Measurements from ENCODE around the gene ADPRHL1. TPM values are rescaled to one million over a fixed set of nuclear protein-coding genes. Genes with fewer than 3 reads are reported as not detected.
A peak's percentile ranks its signal among the peaks of the same experiment; 100 is the strongest.
"Not testable (repeated sequence)": the region's sequence is repeated elsewhere in the genome, so short reads cannot be mapped to it uniquely, and the experiment has no call there.

ADPRHL1 gene
- total RNA-seq, 2 experiments from 2014 or later: 0.96 to 1.3 TPM

GRCh38 chr13:113399755-113400149 lies 53.5 kb downstream of the ADPRHL1 start:
- CTCF ChIA-PET: interaction anchor here (1.2 kb wide), 1 partner anchor 163 kb away, joined by 3 read pairs; no protein-coding TSS in a partner anchor
- ATAC-seq: no peak
- Mint-ChIP-seq H3K4me1 (no peaks in the 10 kb centered on the region), H3K27me3 (peaks cover 5% of the 10 kb centered on the region), H3K36me3 (no peaks in the 10 kb centered on the region), H3K27ac (no peak overlapping the region), H3K9me3 (ENCODE audit: low read depth) (no peaks in the 10 kb centered on the region), H3K4me3 (no peak overlapping the region)
- DNase-seq: no peak

GRCh38 chr13:113398963-113399754 lies 54.1 kb downstream of the ADPRHL1 start:
- peaks cover 5% of the 10 kb centered on the region for H3K27me3 Mint-ChIP-seq
- ATAC-seq: no peak

GRCh38 chr13:113397608-113398425 lies 55.5 kb downstream of the ADPRHL1 start:
- no peak for ATAC-seq
- H3K36me3 Mint-ChIP-seq: no peaks in the 10 kb centered on the region
- H3K4me3 Mint-ChIP-seq: no peak overlapping the region
- no peak overlapping the region for H3K27ac Mint-ChIP-seq
- H3K9me3 Mint-ChIP-seq (ENCODE audit: low read depth): no peaks in the 10 kb centered on the region
- peaks cover 8% of the 10 kb centered on the region for H3K4me1 Mint-ChIP-seq
- CTCF ChIA-PET: no interaction called here
- peaks cover 5% of the 10 kb centered on the region for H3K27me3 Mint-ChIP-seq
- DNase-seq: no peak

More at GRCh38 chr13:113398963-113399754, 54.1 kb downstream of the ADPRHL1 start:
- Mint-ChIP-seq H3K36me3 (no peaks in the 10 kb centered on the region), H3K27ac (no peak overlapping the region), H3K4me3 (no peak overlapping the region), H3K4me1 (peaks cover 2% of the 10 kb centered on the region), H3K9me3 (ENCODE audit: low read depth) (no peaks in the 10 kb centered on the region)
- DNase-seq: peak; percentile 39
- CTCF ChIA-PET: interaction anchor here (1.2 kb wide), 1 partner anchor 163 kb away, joined by 3 read pairs; no protein-coding TSS in a partner anchor

- H3K27me3 Mint-ChIP-seq: peaks cover 8% of the 10 kb centered on the region
- H3K9me3 Mint-ChIP-seq (ENCODE audit: low read depth): no peaks in the 10 kb centered on the region
- H3K4me3 Mint-ChIP-seq: peak overlapping the region; percentile 22
- DNase-seq: no peak
- H3K4me1 Mint-ChIP-seq: peaks cover 8% of the 10 kb centered on the region
- CTCF ChIA-PET: interaction anchor here (1.0 to 1.9 kb wide), 6 partner anchors 12 to 454 kb away, joined by 3 to 10 read pairs (median 6); no protein-coding TSS in a partner anchor
- no peaks in the 10 kb centered on the region for H3K36me3 Mint-ChIP-seq
- ATAC-seq: no peak
- no peak overlapping the region for H3K27ac Mint-ChIP-seq
Measured at GRCh38 chr13:113394339-113394640, 59.0 kb downstream of the ADPRHL1 start.

GRCh38 chr13:113393563-113394338 lies 59.5 kb downstream of the ADPRHL1 start:
- Mint-ChIP-seq H3K4me3 (peak overlapping the region; percentile 82), H3K36me3 (no peaks in the 10 kb centered on the region), H3K9me3 (ENCODE audit: low read depth) (no peaks in the 10 kb centered on the region), H3K27me3 (peaks cover 8% of the 10 kb centered on the region), H3K4me1 (peaks cover 8% of the 10 kb centered on the region), H3K27ac (peak overlapping the region; percentile 79)
- DNase-seq (peak; percentile 87), ATAC-seq (peak; percentile 96)
- CTCF ChIA-PET: interaction anchor here (0.6 to 1.9 kb wide), 13 partner anchors 9 to 455 kb away, joined by 3 to 7 read pairs (median 4); no protein-coding TSS in a partner anchor

GRCh38 chr13:113393226-113393562 lies 60.1 kb downstream of the ADPRHL1 start:
- no peaks in the 10 kb centered on the region for H3K9me3 Mint-ChIP-seq (ENCODE audit: low read depth)
- peak overlapping the region; percentile 79 for H3K27ac Mint-ChIP-seq
- no peak for DNase-seq
- CTCF ChIA-PET: interaction anchor here (0.6 to 1.3 kb wide), 4 partner anchors 11 to 454 kb away, joined by 3 to 7 read pairs (median 3); no protein-coding TSS in a partner anchor
- peaks cover 8% of the 10 kb centered on the region for H3K4me1 Mint-ChIP-seq
- ATAC-seq: no peak
- H3K4me3 Mint-ChIP-seq: peak overlapping the region; percentile 82
- no peaks in the 10 kb centered on the region for H3K36me3 Mint-ChIP-seq
- H3K27me3 Mint-ChIP-seq: peaks cover 8% of the 10 kb centered on the region

- Mint-ChIP-seq H3K4me1 (peaks cover 8% of the 10 kb centered on the region), H3K36me3 (peaks cover 2% of the 10 kb centered on the region), H3K4me3 (no peak overlapping the region), H3K9me3 (ENCODE audit: low read depth) (peaks cover 8% of the 10 kb centered on the region), H3K27me3 (peaks cover 21% of the 10 kb centered on the region), H3K27ac (no peak overlapping the region)
- ATAC-seq (no peak), DNase-seq (no peak)
- CTCF ChIA-PET: interaction anchor here (1.4 kb wide), 1 partner anchor 448 kb away, joined by 5 read pairs; no protein-coding TSS in a partner anchor
Measured at GRCh38 chr13:113390874-113391497, 62.3 kb downstream of the ADPRHL1 start.

- H3K36me3 Mint-ChIP-seq, H3K4me1 Mint-ChIP-seq, DNase-seq, H3K27ac Mint-ChIP-seq, ATAC-seq, H3K4me3 Mint-ChIP-seq, CTCF ChIA-PET: not testable (repeated sequence)
- peaks cover 28% of the 10 kb centered on the region for H3K27me3 Mint-ChIP-seq
- H3K9me3 Mint-ChIP-seq (ENCODE audit: low read depth): peaks cover 11% of the 10 kb centered on the region
Measured at GRCh38 chr13:113389586-113389985, 63.7 kb downstream of the ADPRHL1 start.

GRCh38 chr13:113387396-113387795 lies 65.9 kb downstream of the ADPRHL1 start:
- Mint-ChIP-seq H3K4me3 (no peak overlapping the region), H3K4me1 (peaks cover 1% of the 10 kb centered on the region), H3K9me3 (ENCODE audit: low read depth) (peaks cover 11% of the 10 kb centered on the region), H3K36me3 (peaks cover 2% of the 10 kb centered on the region), H3K27me3 (peaks cover 45% of the 10 kb centered on the region), H3K27ac (no peak overlapping the region)
- no peak for DNase-seq
- CTCF ChIA-PET: interaction anchor here (0.7 kb wide), 1 partner anchor 390 kb away, joined by 3 read pairs; no protein-coding TSS in a partner anchor
- no peak for ATAC-seq

GRCh38 chr13:113383089-113383488 lies 70.2 kb downstream of the ADPRHL1 start:
- peaks cover 2% of the 10 kb centered on the region for H3K36me3 Mint-ChIP-seq
- CTCF ChIA-PET: interaction anchor here (1.0 to 2.0 kb wide), 2 partner anchors 10 to 11 kb away, joined by 3 to 5 read pairs; no protein-coding TSS in a partner anchor
- peaks cover 47% of the 10 kb centered on the region for H3K27me3 Mint-ChIP-seq
- ATAC-seq: no peak
- peaks cover 1% of the 10 kb centered on the region for H3K4me1 Mint-ChIP-seq
- H3K9me3 Mint-ChIP-seq (ENCODE audit: low read depth): peaks cover 11% of the 10 kb centered on the region
- no peak overlapping the region for H3K27ac Mint-ChIP-seq
- no peak overlapping the region for H3K4me3 Mint-ChIP-seq
- DNase-seq: no peak

GRCh38 chr13:113382542-113382941 lies 70.7 kb downstream of the ADPRHL1 start:
- CTCF ChIA-PET: interaction anchor here (1.0 kb wide), 1 partner anchor 11 kb away, joined by 3 read pairs; no protein-coding TSS in a partner anchor
- peaks cover 47% of the 10 kb centered on the region for H3K27me3 Mint-ChIP-seq
- not testable (repeated sequence) for ATAC-seq, DNase-seq, H3K36me3 Mint-ChIP-seq, H3K27ac Mint-ChIP-seq, H3K4me3 Mint-ChIP-seq, H3K4me1 Mint-ChIP-seq
- H3K9me3 Mint-ChIP-seq (ENCODE audit: low read depth): peaks cover 11% of the 10 kb centered on the region

- Mint-ChIP-seq H3K27ac (no peak overlapping the region), H3K9me3 (ENCODE audit: low read depth) (no peaks in the 10 kb centered on the region), H3K4me3 (no peak overlapping the region), H3K27me3 (peaks cover 15% of the 10 kb centered on the region), H3K36me3 (no peaks in the 10 kb centered on the region), H3K4me1 (no peaks in the 10 kb centered on the region)
- ATAC-seq (no peak), DNase-seq (no peak)
- CTCF ChIA-PET: no interaction called here
Measured at GRCh38 chr13:113378825-113379224, 74.5 kb downstream of the ADPRHL1 start.

Data from activated CD8-positive, alpha-beta memory T cell treated with anti-CD3 and anti-CD28 coated beads, Interleukin-2, amount 10 ng/mL, durations not matched to agents 7 days and 5 days (primary cell).